H9 (cell line): Measurements from ENCODE around the gene TNP2. TPM values are rescaled to one million over a fixed set of nuclear protein-coding genes. Genes with fewer than 3 reads are reported as not detected.

ENCODE experiments used
- DNase-seq: peaks from one replicate; pipeline ENCODE4 v3.0.0-alpha.2; 2017
- H2AFZ ChIP-seq: one replicate; pipeline ENCODE4 v1.6.1; 2013; ENCODE audit warnings: mild to moderate bottlenecking, low read length, control low read depth, moderate library complexity
- H2AK5ac ChIP-seq: 2 replicates; pipeline ENCODE4 v1.6.1; 2013; ENCODE audit warnings: low read length, control low read depth, mixed read lengths; ENCODE audit not compliant: insufficient read length
- H2BK120ac ChIP-seq: one replicate; pipeline ENCODE4 v1.6.1; 2013; ENCODE audit warnings: low read depth, mild to moderate bottlenecking, low read length, control low read depth, inconsistent platforms; ENCODE audit not compliant: poor library complexity, severe bottlenecking
- H2BK12ac ChIP-seq: 2 replicates; pipeline ENCODE4 v1.6.1; 2013; ENCODE audit warnings: low read length, control low read depth, mixed read lengths, low read depth; ENCODE audit not compliant: insufficient read length
- H2BK15ac ChIP-seq: 2 replicates; pipeline ENCODE4 v1.6.1; 2013; ENCODE audit warnings: low read depth, low read length, control low read depth
- H2BK20ac ChIP-seq: one replicate; pipeline ENCODE4 v1.6.1; 2013; ENCODE audit warnings: low read depth, mild to moderate bottlenecking, low read length, control low read depth, inconsistent platforms; ENCODE audit not compliant: poor library complexity, severe bottlenecking
- H2BK5ac ChIP-seq: 2 replicates; pipeline ENCODE4 v1.6.1; 2013; ENCODE audit warnings: low read length, control low read depth, mixed read lengths; ENCODE audit not compliant: insufficient read length
- H3K14ac ChIP-seq: 2 replicates; pipeline ENCODE4 v1.6.1; 2013; ENCODE audit warnings: low read length, control low read depth; ENCODE audit not compliant: insufficient read depth
- H3K18ac ChIP-seq: 2 replicates; pipeline ENCODE4 v1.6.1; 2013; ENCODE audit warnings: low read depth, mild to moderate bottlenecking, mixed read lengths, low read length, control low read depth; ENCODE audit not compliant: insufficient read length
- H3K23ac ChIP-seq: 2 replicates; pipeline ENCODE4 v1.6.1; 2013; ENCODE audit warnings: low read length, control low read depth, mixed read lengths, low read depth; ENCODE audit not compliant: insufficient read length
- H3K23me2 ChIP-seq: 2 replicates; pipeline ENCODE4 v1.6.1; 2013; ENCODE audit warnings: low read depth, mild to moderate bottlenecking, mixed read lengths, low read length, control low read depth; ENCODE audit not compliant: insufficient read length, poor library complexity, severe bottlenecking
- H3K27ac ChIP-seq: 2 replicates; pipeline ENCODE4 v1.5.1; 2013; ENCODE audit warnings: low read length, control low read depth, mixed read lengths, low read depth; ENCODE audit not compliant: insufficient read length
- H3K27me3 ChIP-seq: 2 replicates; pipeline ENCODE4 v1.6.1; 2013; ENCODE audit warnings: low read length, control low read depth, inconsistent platforms; ENCODE audit not compliant: insufficient read depth
- H3K4ac ChIP-seq: 2 replicates; pipeline ENCODE4 v1.6.1; 2013; ENCODE audit warnings: low read depth, mild to moderate bottlenecking, control low read depth, inconsistent platforms, low read length, moderate library complexity
- H3K4me1 ChIP-seq: 2 replicates; pipeline ENCODE4 v1.6.1; 2013; ENCODE audit warnings: low read length, control low read depth, inconsistent platforms; ENCODE audit not compliant: insufficient read depth
- H3K4me2 ChIP-seq: 2 replicates; pipeline ENCODE4 v1.6.1; 2013; ENCODE audit warnings: low read length, control low read depth, mixed read lengths; ENCODE audit not compliant: insufficient read length, insufficient read depth
- H3K56ac ChIP-seq: 2 replicates; pipeline ENCODE4 v1.6.1; 2013; ENCODE audit warnings: low read depth, mild to moderate bottlenecking, mixed read lengths, low read length, control low read depth; ENCODE audit not compliant: insufficient read length
- H3K79me1 ChIP-seq: 2 replicates; pipeline ENCODE4 v1.6.1; 2013; ENCODE audit warnings: low read depth, mild to moderate bottlenecking, moderate library complexity, low read length, control low read depth, inconsistent platforms; ENCODE audit not compliant: insufficient read depth, poor library complexity, severe bottlenecking
- H3K79me2 ChIP-seq: 2 replicates; pipeline ENCODE4 v1.6.1; 2013; ENCODE audit warnings: low read length, control low read depth, inconsistent platforms; ENCODE audit not compliant: insufficient read depth
- H3K9ac ChIP-seq: 2 replicates; pipeline ENCODE4 v1.6.1; 2013; ENCODE audit warnings: low read length, control low read depth, mixed read lengths; ENCODE audit not compliant: insufficient read length; ENCODE audit errors: extremely low read depth
- H3K9me3 ChIP-seq: one replicate; pipeline ENCODE4 v1.6.1; 2013; ENCODE audit warnings: low read depth, low read length, inconsistent platforms; ENCODE audit not compliant: control insufficient read depth
- H3T11ph ChIP-seq: one replicate; pipeline ENCODE4 v1.6.1; 2013; ENCODE audit warnings: mild to moderate bottlenecking, low read length, control low read depth, inconsistent platforms
- H4K20me1 ChIP-seq: one replicate; pipeline ENCODE4 v1.6.1; 2013; ENCODE audit not compliant: control insufficient read depth, insufficient read length, insufficient read depth
- H4K5ac ChIP-seq: 2 replicates; pipeline ENCODE4 v1.6.1; 2013; ENCODE audit warnings: low read depth, mild to moderate bottlenecking, mixed read lengths, low read length, control low read depth; ENCODE audit not compliant: insufficient read length
- H4K8ac ChIP-seq: replicated peaks from 2 replicates; pipeline ENCODE4 v1.6.1; 2013; ENCODE audit warnings: low read length, control low read depth, mixed read lengths, low read depth; ENCODE audit not compliant: insufficient read length
- H4K91ac ChIP-seq: 2 replicates; pipeline ENCODE4 v1.6.1; 2013; ENCODE audit warnings: low read depth, mild to moderate bottlenecking, moderate library complexity, mixed read lengths, low read length, control low read depth; ENCODE audit not compliant: insufficient read length
- H3K27ac Mint-ChIP-seq, 3 experiments: 2 replicates in 2 of 3; 3 replicates in 1 of 3; pipeline ENCODE4 v1.8.0; 2020 to 2021; ENCODE audit warnings: mixed read lengths in 3 of 3, mild to moderate bottlenecking in 1 of 3, moderate library complexity in 1 of 3
- H3K27me3 Mint-ChIP-seq: 2 replicates; pipeline ENCODE4 v1.8.0; 2021; ENCODE audit warnings: low read depth, mild to moderate bottlenecking, moderate library complexity, mixed read lengths
- H3K36me3 Mint-ChIP-seq, 3 experiments: 2 replicates in 2 of 3; 3 replicates in 1 of 3; pipeline ENCODE4 v1.8.0; 2020 to 2021; ENCODE audit warnings: low read depth in 3 of 3, mixed read lengths in 3 of 3; ENCODE audit not compliant: insufficient read depth in 1 of 3
- H3K4me1 Mint-ChIP-seq, 2 experiments: 2 replicates each; pipeline ENCODE4 v1.8.0; 2020; ENCODE audit warnings: mixed read lengths in 2 of 2
- H3K4me3 Mint-ChIP-seq, 2 experiments: 2 replicates in 1 of 2; 3 replicates in 1 of 2; pipeline ENCODE4 v1.8.0; 2020 to 2021; ENCODE audit warnings: mild to moderate bottlenecking in 2 of 2, mixed read lengths in 2 of 2, moderate library complexity in 1 of 2
- H3K9me3 Mint-ChIP-seq, 2 experiments: 2 replicates in 1 of 2; 3 replicates in 1 of 2; pipeline ENCODE4 v1.8.0; 2020; ENCODE audit warnings: mild to moderate bottlenecking in 2 of 2, mixed read lengths in 2 of 2, moderate library complexity in 1 of 2
- CTCF ChIP-seq: fragments of 200-600 bp; sonication (generic); conservative IDR thresholded peaks from 3 replicates; pipeline ENCODE4 v1.8.0; 2021; ENCODE audit warnings: antibody characterized with exemption, mild to moderate bottlenecking
- WGBS: extraction: QIAGEN DNeasy Blood & Tissue Kit; methylation state at CpG from one replicate; pipeline ENCODE4 v1.1.7; 2013; ENCODE audit warnings: missing lambda C conversion rate, low lambda C conversion rate, mixed read lengths; ENCODE audit not compliant: insufficient read length; ENCODE audit errors: extremely low coverage; 5-methylcytosine and 5-hydroxymethylcytosine counted together
- total RNA-seq: library from RNA; stranded (reverse); gene quantifications from 2 replicates; pipeline ENCODE4 v1.2.1, GENCODE V29; 2021

TNP2 gene
- total RNA-seq, 1 experiment from 2014 or later = not detected

GRCh38 chr16:11251525-11252481 is 17.3 kb downstream of the TNP2 start:
- Histone ChIP-seq H4K20me1 (peaks cover 6% of the 10 kb centered on the region), H3K4ac (no peak overlapping the region), H3K23ac (no peak overlapping the region), H4K8ac (no peak overlapping the region), H3K27me3 (no peaks in the 10 kb centered on the region), H3K9me3 (no peaks in the 10 kb centered on the region), H2BK12ac (no peak overlapping the region), H2BK120ac (no peak overlapping the region), H2BK15ac (no peak overlapping the region), H3K14ac (no peak overlapping the region), H3K79me2 (peaks cover 10% of the 10 kb centered on the region; the same call in 1 of the 2 replicates), H2AK5ac (no peak overlapping the region), H4K91ac (no peak overlapping the region), H3K9ac (no peak overlapping the region), H4K5ac (no peak overlapping the region), H3K56ac (no peak overlapping the region), H3T11ph (no peak overlapping the region), H2AFZ (no peak overlapping the region), H3K4me2 (peak overlapping the region; percentile 33), H3K27ac (no peak overlapping the region), H2BK20ac (no peak overlapping the region), H3K23me2 (peaks cover 5% of the 10 kb centered on the region), H3K4me1 (no peaks in the 10 kb centered on the region), H2BK5ac (no peak overlapping the region), H3K18ac (no peak overlapping the region), H3K79me1 (no peaks in the 10 kb centered on the region)
- Mint-ChIP-seq H3K4me1 (peaks cover 18% of the 10 kb centered on the region in 2 experiments), H3K4me3 (no peak overlapping the region; a peak in 1 of 5 replicates), H3K36me3 (peaks cover 5 to 13% (median 8%) of the 10 kb centered on the region in 3 experiments; a peak in 6 of 7 replicates), H3K27me3 (no peaks in the 10 kb centered on the region), H3K27ac (peak overlapping the region in 1 of 3 experiments; percentile 75; a peak in 2 of 7 replicates), H3K9me3 (no peaks in the 10 kb centered on the region)
- no peak for TF ChIP-seq CTCF
- DNase-seq = no peak
- WGBS = no CpG with 5 or more reads among the region's 18 CpGs
